Measurements from ENCODE around the gene KRTAP10-12.

Gene KRTAP10-12

DNA sequence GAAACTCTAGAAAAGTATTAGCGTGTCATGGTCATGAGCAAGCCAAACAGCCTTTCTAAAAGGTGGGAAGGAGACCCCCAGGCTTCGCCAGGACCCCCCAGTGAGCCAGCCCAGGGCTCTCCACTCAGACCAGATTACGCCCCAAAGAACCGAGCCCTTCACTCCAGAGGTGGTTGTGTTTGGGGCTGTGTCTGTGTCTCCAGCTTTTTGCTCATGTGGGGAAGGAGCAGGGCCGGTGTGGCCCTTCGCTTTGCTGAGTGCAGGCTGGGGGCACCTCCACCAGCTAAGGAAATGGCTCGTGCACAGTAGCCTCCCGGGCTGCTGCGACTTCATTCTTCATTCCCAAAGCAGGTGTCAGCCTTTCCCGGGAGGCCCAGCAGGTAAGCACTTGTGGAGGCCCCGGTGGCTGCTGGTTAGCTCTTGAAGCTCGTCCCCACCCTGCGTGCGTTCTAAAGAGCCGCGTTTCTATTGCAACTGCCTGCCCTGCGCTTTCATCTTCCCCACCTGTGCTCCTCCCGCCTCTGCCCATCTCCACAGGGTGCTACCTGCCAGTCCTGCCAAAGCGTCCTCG lies 13.9 kb downstream of the KRTAP10-12 start:
- in situ Hi-C loops (cut with MboI; ENCODE audit: low sequenced_read_pairs), result no loop called here

DNA sequence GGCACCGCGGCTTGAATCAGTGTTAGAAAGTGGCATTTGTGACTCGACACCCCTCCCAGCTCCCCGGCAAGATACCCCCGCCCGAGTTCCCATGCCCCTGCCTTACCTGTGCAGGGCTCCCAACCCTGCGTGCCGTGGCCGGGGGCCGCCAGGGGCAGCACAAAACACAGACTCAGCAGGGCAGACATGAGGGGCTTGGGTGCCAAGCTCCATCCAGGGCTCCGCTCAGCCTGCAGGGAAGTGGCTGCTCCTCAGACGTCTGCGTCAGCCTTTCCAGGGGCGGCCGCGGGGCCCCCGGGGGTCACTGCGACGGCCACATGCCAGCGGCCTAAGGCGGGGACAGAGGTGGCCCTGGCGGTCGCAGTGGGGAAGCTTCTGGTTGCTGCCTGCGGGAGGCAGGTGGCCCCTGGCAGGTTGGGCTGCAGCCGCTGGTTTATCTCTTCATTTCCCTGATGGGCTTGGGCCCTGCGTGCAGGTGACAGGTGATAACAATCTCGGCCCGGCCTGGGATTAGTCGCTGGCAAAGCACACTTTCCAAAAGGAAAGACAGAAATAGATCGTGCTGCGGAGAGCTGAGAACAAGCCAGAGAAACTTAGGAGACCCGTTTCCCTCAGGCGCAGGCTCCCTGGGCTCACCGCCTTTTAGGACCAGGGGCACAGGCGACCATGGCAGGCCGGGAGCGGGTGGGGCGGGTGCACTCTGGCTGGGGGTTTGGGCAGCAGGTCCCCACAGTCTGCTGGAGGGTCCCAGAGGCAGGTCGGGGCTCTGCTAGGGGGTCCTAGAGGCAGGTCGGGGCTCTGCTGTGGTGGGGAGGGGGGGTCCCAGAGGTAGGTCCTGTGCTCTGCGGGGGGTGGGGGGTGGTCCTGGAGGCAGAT lies 14.6 kb downstream of the KRTAP10-12 start, which contains the start of gene TSPEAR:
Gene TSPEAR (minus strand): TSS at position 246 of the 876 bp plus-strand sequence. CDS start 58 bp downstream, at position 188.
- in situ Hi-C loops (cut with MboI; ENCODE audit: low sequenced_read_pairs), result no loop called here

DNA sequence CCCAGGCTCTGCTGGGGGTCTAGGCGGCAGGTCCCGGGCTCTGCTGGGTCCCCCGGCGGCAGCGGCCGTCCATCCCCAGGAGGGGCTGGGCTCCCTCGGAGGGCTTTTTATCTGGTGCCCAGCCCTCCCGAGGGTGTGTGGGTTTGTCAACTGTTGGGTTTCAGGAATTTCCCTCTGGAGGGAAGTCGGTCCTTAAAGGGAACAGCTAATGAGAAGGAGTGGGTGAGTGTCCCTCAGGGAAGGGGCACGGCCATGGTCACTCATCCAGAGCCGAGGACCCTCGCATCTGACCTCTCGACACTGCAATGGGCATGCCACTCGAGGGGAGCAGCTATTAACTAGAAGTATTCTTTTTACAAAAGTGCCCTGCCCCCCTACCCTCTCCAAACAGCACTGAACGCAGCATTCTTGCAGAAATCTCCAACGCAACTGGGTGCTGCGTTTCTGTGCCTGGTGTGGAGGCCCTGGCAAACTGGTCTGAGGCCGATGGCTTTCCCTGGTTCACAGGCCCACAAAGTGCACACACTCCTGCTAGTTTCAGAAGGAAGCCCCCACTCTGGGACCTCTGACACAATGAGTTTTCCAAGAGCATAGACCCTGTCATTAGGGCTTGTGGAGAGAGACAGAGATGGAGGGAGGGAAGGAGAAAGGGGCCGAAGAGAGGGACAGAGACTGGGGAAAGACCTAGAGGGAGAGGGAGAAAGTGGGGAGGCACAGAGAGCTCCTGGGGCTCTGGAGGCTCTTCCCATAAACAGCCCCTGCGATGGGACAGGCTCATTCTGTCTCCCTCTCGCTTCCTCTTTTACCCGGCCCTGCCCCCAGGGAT lies 15.4 kb downstream of the KRTAP10-12 start:
- in situ Hi-C loops (cut with MboI; ENCODE audit: low sequenced_read_pairs), result no loop called here

DNA sequence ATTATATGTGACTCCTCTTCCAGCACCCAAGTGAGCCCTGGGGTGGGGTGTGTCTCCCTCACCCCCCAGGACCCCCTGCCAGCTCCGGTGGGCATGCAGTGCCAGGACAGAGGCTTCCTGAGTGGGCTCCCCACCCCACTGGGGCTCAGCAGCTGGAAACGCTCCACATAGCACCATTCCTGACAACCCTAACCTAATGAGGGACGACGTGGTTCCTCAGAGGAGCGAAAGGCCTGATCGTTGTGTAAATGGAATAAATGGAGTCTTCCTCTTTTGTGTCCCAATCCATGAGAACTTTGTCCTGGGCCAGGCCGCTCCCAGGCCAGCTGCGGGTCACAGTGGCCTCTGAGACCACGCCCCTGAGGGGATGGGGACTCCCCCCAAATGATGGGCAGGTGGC lies 16.2 kb downstream of the KRTAP10-12 start:
- in situ Hi-C loops (cut with MboI; ENCODE audit: low sequenced_read_pairs), result no loop called here

DNA sequence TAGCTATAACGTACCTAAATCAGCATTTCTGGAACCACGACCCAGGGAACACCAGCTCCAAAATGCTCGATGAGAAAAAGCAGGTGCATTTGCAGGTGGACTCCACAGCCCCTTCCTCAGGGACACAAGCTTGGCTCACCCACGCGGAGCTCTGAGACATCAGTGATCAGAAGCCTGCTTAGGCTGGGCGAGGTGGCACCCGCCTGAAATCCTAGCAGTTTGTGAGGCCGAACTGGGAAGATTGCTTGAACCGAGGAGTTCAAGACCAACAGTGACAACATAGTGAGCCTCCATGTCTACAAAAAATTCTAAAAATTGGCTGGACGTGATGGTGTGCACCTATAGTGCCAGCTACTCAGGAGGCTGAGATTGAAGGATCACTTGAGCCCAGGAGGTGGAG lies 16.9 kb downstream of the KRTAP10-12 start:
- in situ Hi-C loops (cut with MboI; ENCODE audit: low sequenced_read_pairs), result no loop called here

DNA sequence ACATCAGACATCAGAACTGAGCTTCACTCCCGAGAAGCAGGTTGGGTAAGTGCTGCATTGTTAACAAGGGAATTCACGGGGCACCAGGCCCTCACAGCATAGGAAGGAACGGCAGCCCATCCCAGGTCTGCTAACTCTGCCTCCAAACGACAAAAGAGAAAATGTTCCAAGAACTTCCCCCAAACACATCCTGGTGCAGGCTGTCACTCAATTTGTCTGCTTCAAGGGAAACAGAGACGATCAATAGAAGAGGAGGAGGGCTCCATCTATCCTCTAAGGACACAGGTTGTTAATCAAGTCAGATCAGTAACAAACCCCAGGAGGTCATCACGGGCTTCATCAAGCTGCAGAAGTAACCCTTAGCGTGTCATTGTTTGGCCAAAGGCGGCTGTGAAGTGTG lies 17.9 kb downstream of the KRTAP10-12 start:
- in situ Hi-C loops (cut with MboI; ENCODE audit: low sequenced_read_pairs), result no loop called here

DNA sequence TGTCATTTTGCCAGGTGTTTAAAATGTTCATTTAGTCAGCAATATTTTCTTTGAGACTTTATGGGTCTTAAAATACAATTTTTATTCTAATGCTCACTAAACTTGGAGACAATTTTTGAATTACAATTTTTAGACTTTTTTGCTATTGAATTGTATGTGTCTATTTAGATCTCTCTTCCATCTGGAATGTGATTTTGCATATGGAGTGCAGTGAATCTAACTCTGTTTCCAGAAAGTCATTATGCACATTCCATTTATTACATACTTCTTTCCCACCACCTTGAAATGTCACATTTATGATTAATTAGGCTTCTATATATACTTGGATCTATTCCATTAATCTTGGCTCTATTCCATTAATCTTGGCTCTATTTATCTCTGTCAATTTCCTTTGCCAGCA lies 20.0 kb downstream of the KRTAP10-12 start:
- in situ Hi-C loops (cut with MboI; ENCODE audit: low sequenced_read_pairs), result no loop called here

DNA sequence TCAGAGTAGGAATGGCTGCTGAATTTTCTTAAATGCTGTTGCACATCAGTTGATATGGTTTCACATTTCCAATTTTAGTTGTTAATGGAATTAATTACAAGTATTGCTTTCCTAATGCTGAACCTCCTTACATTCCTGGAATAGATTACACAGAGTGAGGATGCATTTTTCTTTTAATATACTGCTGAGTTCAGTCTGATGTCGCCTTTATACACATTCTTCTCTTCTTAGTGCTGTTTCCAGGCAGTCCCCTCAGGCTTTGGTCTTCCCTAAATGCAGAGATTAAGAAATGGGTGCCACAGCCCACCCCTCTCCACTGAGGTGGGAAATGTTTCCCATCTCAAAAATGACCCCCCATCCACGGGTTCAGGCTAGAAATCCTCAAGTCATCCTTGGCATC lies 21.1 kb downstream of the KRTAP10-12 start:
- in situ Hi-C loops (cut with MboI; ENCODE audit: low sequenced_read_pairs), result no loop called here

DNA sequence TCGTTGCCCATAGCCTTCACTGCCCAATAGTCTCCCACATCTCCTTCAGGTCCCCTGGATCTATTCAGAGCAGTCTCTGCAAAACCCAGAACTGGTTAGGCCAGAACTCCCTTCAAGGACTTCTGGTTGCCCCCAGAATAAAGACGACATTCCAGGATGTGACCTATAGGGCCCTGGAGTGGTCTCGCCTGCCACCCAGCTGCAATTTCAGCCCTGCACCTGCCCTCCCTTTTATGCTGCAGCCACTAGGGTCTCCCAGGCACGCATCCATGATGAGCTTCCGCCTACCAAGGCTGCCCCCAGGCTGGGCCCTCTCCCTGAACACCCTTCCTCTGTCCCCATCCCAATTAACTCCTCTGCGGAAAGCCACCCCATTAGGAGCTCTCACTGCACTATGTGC lies 21.6 kb downstream of the KRTAP10-12 start:
- in situ Hi-C loops (cut with MboI; ENCODE audit: low sequenced_read_pairs), result no loop called here

DNA sequence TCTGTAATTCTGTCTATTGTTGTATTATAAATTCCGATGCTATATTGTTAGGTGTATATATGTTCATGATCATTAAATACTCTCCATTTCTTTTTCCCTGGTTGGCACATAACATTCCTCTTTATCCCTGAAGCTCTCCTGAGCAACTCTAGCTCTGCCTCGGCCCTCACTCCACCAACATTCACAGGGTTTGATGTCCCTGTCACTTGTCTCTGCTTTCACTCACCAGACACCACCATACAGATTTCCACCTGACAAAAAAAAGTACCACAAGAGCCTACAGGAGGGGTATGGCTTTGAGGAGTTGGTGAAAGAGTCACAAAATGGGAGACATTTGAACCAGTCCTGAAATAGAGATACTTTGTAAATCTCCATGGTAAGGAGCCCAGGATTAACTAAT lies 23.2 kb downstream of the KRTAP10-12 start:
- in situ Hi-C loops (cut with MboI; ENCODE audit: low sequenced_read_pairs), result no loop called here

DNA sequence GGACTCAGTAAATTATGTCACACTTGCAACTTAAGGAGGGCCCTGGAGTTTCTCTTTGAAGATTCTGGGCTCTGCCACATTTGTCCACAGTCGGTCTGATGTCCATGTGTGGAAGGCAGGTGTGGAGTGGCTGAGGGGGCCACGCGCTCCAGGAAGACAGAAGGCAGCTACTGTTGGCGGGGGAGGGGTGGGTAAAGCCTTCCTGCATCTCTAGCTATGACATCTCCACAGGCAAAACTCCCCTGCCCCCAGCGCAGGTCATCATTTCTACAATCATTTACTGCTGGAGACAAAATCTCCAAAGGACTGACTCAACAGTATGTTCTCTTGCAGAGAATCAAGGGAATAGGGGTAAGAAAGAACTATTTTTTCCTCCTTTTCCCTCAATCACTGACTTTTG lies 25.8 kb downstream of the KRTAP10-12 start:
- in situ Hi-C loops (cut with MboI; ENCODE audit: low sequenced_read_pairs), result no loop called here

DNA sequence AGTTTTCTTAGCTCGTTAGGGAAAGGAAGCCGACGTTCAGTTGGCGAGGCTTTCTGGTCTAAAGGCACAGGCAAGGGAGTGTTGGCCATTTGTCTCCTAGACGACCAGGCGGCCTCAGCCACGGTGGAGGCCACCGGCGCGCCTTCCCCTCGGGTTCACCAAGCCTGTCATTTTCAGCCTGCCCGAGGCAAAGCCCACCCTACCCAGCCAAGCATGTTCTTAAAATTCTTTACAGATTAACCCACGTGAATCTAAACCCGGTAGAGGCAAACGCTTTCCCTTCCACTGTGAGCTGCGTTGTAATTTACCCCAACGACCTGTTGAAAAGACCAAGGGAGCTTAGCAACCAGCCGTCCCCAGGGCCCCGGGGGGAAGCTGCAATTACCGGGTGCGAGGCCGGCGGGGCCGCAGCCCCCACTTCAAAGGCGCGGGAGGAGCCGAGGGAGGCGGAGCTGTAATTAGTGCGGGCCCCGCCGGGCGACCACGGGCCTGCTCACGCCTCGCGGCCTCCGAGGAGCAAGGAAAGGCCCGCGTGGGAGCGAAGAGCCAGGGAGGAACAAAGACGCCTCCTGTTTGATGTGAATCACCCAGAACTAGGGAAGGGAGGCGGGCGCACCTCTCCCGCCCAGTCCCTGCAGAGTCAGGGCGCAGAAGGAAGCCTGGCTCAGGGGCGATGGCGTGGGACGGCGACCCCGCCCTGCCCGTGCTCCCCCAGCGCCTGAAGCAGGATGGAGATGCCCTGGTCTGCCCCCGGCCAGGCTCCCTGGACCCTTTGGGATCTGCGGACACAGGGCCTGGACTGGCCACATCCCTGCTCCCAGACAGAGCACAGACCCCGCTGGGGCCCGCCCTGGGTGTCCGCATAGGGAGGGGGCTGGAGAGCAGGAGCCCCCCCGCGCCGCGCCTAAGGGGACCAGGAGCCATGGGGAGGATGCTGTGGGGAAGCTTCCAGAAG lies 26.5 kb downstream of the KRTAP10-12 start:
- in situ Hi-C loops (cut with MboI; ENCODE audit: low sequenced_read_pairs), result no loop called here

DNA sequence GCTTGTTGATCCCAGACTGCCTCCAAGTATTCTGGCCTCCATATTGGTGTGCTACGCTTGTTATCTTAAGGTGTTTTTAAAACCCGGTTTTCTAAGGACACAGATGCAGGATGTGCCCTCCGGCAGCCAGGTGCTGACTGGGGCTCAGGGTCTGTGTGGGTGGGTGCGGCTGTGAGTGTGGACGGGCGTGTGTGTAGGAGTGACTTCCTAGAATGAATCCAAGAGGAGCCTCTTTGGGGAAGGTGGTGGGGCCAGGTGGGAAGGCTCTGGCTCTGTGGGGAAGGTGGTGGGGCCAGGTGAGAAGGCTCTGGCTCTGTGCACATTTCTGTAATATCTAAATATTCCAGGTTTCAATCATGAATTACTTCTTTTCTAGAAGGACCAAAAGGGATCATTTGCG lies 27.2 kb downstream of the KRTAP10-12 start:
- in situ Hi-C loops (cut with MboI; ENCODE audit: low sequenced_read_pairs), result no loop called here

DNA sequence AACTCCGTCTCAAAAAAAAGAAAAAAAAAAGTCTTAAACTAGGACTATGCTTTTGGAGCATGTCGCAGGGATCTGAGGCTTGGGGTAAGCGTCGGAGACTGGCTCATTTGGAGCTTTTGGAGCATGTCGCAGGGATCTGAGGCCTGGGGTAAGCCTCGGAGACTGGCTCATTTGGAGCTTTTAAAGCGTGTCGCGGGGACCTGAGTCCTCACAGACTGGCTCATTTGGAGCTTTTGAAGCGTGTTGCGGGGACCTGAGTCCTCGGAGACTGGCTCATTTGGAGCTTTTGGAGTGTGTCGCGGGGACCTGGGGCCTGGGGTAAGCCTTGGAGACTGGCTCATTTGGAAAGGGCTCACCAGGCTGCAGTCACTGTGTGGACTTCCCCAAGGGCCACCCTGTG lies 28.0 kb downstream of the KRTAP10-12 start:
- in situ Hi-C loops (cut with MboI; ENCODE audit: low sequenced_read_pairs), result no loop called here

DNA sequence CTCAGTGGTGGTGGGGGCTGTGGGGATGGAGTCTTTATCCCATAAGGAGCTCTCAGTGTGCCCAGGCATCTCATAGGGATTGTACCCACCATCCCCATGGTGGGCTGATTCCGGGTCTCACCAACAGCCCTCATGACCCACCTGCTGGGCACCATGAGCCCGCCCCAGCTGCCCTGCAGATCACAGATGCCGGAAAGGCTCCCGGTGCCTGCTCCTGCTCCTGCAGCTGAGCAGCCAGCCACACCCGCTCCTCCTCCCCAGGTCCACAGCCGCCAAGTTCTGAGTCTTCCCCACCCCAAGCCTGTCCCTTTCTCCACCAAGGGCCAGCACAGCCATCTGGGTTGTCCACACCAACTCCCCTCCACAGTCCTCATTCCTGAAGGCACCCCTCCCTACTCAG lies 29.9 kb downstream of the KRTAP10-12 start:
- in situ Hi-C loops (cut with MboI; ENCODE audit: low sequenced_read_pairs), result no loop called here

DNA sequence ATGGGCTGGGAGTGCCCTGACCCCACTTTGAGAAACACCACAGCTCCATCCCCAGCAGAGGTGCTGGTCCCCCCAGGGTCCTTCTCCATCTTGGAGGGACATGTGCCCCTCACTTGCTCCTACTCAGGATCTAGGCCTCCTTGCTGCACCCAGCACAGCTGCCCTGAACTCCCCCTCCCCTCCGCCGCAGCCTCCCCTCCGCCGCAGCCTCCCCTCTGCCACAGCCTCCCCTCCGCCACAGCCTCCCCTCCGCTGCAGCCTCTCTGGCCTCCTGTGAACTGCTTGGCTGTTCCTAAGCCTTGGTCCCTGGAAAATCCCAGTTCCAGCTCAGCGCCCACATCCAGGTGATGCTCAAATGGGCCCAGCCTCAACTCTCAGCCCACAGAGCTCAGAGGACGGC lies 30.3 kb downstream of the KRTAP10-12 start:
- in situ Hi-C loops (cut with MboI; ENCODE audit: low sequenced_read_pairs), result no loop called here

DNA sequence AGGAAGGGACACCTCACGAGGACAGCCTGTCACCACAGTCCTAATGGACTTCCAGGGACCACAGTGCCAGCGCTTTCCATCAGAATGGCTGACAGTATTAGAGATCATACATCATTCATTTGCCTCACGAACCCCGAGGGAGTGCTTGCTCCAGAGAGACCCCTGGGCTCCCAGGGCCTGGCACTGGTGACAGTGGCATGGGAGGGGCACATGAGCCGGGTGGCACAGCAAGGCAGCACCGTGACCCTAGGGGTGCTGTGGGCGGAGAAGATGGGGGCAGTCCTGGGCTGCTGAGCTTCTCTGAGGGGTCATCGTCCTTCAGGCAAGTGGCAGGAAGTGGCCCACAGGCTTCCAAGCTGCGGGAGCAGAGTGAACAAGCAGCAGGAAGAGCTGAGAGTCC lies 30.8 kb downstream of the KRTAP10-12 start:
- in situ Hi-C loops (cut with MboI; ENCODE audit: low sequenced_read_pairs), result no loop called here

DNA sequence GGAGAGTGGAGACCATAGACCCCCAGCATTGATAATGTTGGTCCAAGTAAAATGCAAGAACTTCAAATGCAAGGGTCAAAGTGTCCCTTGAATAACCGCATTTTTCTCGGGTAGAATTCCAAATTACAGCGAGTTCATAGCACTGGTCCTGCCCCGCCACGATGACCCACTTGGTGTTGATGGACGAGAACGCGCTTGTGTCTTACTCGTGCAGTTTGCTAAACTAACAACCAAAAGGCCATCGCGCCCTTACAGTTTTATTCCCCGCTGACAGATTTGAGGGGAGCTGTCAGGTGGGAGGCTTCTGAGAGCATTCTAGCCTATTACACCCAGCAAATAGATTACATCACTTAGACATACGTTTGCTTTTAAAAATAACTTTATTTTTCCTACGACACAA lies 31.7 kb downstream of the KRTAP10-12 start:
- in situ Hi-C loops (cut with MboI; ENCODE audit: low sequenced_read_pairs), result no loop called here

DNA sequence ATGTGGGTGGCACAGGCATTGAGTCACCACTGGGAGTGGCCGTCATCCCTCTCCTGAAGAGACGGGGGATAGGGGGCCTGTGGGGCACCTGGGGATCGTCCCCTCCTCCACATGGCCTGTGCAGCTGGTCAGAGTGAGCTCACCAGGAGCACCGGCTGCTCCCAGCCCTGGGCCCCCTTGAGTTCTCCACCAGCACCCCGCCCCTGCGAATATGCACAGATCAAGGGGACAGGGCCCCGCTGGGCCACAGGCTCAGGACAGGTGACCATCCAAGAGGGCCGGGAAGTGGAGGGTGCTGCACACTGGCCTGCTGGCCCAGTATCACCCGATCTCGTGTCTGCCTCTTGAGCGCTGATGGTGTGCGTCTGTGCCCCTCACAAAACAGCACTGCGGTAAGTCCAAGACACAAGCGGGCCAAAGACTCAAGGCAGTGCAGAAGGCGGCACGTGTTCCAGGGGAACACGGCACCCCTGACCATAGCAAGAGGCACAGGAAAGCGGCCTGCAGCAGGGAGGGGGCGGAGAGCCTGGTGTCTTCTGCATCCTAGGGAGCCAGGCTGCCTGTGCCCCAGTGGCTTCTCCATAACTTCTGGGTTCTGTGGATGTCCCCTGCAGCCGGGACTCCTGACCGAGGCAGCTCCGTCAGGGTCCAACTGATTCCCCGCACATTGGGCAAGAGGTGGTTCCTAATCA lies 32.5 kb downstream of the KRTAP10-12 start:
- in situ Hi-C loops (cut with MboI; ENCODE audit: low sequenced_read_pairs), result no loop called here

DNA sequence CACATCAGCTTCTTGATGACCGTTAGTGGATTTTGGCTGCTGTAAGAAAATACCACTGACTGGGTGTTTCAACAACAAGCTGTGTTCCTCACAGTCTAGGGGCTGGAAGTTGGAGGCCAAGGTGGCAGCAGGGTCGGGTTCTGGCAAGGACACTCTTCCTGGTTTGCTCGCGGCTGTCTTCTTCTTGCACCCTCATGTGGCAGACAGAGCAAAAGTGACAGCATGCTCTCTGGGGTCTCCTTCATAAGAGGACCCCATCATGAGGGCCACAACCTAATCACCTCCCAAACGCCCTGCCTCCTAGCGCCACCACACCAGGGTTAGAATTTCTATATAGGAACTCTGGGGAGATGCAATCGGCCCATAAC lies 33.0 kb downstream of the KRTAP10-12 start:
- in situ Hi-C loops (cut with MboI; ENCODE audit: low sequenced_read_pairs), result no loop called here
